Hepatocyte (in vitro differentiated cells): ENCODE results near the gene BAG3. TPM values are rescaled to one million over a fixed set of nuclear protein-coding genes. Genes with fewer than 3 reads are reported as not detected.

Experiments
- DNase-seq: peaks from one replicate; pipeline ENCODE4 v3.0.0-alpha.2; 2016; ENCODE audit warnings: low spot score
- H2AFZ ChIP-seq: fragments of 200-600 bp; sonication (generic); 2 replicates; pipeline ENCODE4 v1.6.0; 2016; ENCODE audit warnings: antibody characterized with exemption, mild to moderate bottlenecking
- H3K27ac ChIP-seq: fragments of 200-600 bp; sonication (generic); 2 replicates; pipeline ENCODE4 v1.5.1; 2016; ENCODE audit warnings: mild to moderate bottlenecking
- H3K27me3 ChIP-seq: fragments of 200-600 bp; sonication (generic); 2 replicates; pipeline ENCODE4 v1.6.1; 2016
- H3K36me3 ChIP-seq: fragments of 200-600 bp; sonication (generic); replicated peaks from 2 replicates; pipeline ENCODE4 v1.5.1; 2016; ENCODE audit warnings: low read depth; ENCODE audit not compliant: insufficient read depth
- H3K4me1 ChIP-seq: fragments of 200-600 bp; sonication (generic); 2 replicates; pipeline ENCODE4 v1.5.1; 2016; ENCODE audit warnings: mild to moderate bottlenecking, moderate library complexity; ENCODE audit not compliant: insufficient read depth
- H3K4me2 ChIP-seq: fragments of 200-600 bp; sonication (generic); 2 replicates; pipeline ENCODE4 v1.6.0; 2016
- H3K4me3 ChIP-seq: fragments of 200-600 bp; sonication (generic); 2 replicates; pipeline ENCODE4 v1.5.1; 2016; ENCODE audit warnings: mild to moderate bottlenecking
- H3K79me2 ChIP-seq: fragments of 200-600 bp; sonication (generic); 2 replicates; pipeline ENCODE4 v1.6.0; 2017; ENCODE audit warnings: mild to moderate bottlenecking
- H3K9me2 ChIP-seq: fragments of 200-600 bp; sonication (generic); replicated peaks from 2 replicates; pipeline ENCODE4 v1.6.0; 2017; ENCODE audit warnings: mild to moderate bottlenecking; ENCODE audit not compliant: insufficient read depth
- H3K9me3 ChIP-seq: fragments of 200-600 bp; sonication (generic); 2 replicates; pipeline ENCODE4 v1.5.1; 2016; ENCODE audit warnings: low read depth, mild to moderate bottlenecking
- H4K20me1 ChIP-seq: fragments of 200-600 bp; sonication (generic); 2 replicates; pipeline ENCODE4 v1.6.0; 2016; ENCODE audit warnings: mild to moderate bottlenecking; ENCODE audit not compliant: insufficient read depth, poor library complexity, severe bottlenecking
- EZH2 ChIP-seq: fragments of 200-600 bp; sonication (generic); IDR thresholded peaks from 2 replicates; pipeline ENCODE4 v1.6.1; 2016; ENCODE audit warnings: antibody characterized with exemption, mild to moderate bottlenecking, borderline replicate concordance
- EZH2phosphoT487 ChIP-seq: fragments of 200-600 bp; sonication (generic); IDR thresholded peaks from one replicate; pipeline ENCODE4 v1.6.1; 2018; ENCODE audit warnings: antibody characterized with exemption, mild to moderate bottlenecking, low read depth, moderate library complexity; ENCODE audit not compliant: unreplicated experiment, severe bottlenecking
- WGBS: methylation state at CpG from one replicate; pipeline ENCODE4 v1.1.6; 2016; ENCODE audit warnings: low lambda C conversion rate; ENCODE audit errors: missing lambda C conversion rate; 5-methylcytosine and 5-hydroxymethylcytosine counted together
- polyA plus RNA-seq: library from polyadenylated mRNA; unstranded; fragments of >200 nt; fragmentation: Nextera tagmentation; extraction: Ambion mirVana; gene quantifications from 2 replicates; pipeline ENCODE4 v1.2.1, GENCODE V29; 2016
- total RNA-seq: library from RNA; depleted of rRNA; stranded (reverse); fragments of >200 nt; gene quantifications from 2 replicates; pipeline ENCODE4 v1.2.3, GENCODE V29; 2014
- TF ChIP-seq, protein P1 (sequence below): fragments of 200-600 bp; sonication (generic); IDR thresholded peaks from 2 replicates; pipeline ENCODE4 v1.5.1; 2016; ENCODE audit warnings: antibody characterized with exemption, mild to moderate bottlenecking; ENCODE audit not compliant: poor library complexity

The BAG3 gene
- total and polyA plus RNA-seq, 2 experiments from 2014 or later = 18.2 to 67.1 TPM

DNA sequence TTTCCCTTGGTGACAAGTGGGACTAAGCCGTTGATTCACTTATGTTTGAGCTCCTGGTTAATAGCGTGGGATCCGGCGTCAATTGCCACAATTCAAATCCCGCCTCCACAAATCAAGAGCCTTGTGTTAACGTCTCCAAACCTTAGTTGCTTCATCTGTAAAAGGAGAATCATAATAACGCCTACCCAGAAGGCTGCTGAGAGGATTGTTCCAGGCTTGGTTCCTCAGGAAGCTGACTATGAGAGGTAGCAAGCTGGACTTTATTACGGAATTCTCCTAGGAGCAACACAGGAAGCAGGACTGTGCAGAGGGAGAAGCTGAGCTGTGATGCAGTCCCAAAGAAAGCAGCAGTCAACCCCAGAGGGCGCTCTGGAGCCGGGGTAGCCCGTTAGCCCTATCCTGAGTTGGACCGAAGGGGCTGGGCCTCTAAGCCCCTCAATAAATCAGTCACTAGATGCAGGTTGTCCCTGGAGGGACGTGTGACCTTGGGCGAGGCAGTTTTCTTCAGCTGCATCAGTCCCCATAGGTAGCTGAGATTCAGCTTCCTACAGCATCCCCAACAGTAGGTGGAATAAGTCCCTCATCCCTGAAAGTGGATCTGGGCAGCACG, 6.9 kb upstream of the BAG3 start:
- 46% methylated on average over 15 of the region's 15 CpGs for WGBS
- Histone ChIP-seq H3K27ac (no peak overlapping the region), H3K4me2 (no peak overlapping the region), H3K9me3 (no peaks in the 10 kb centered on the region), H4K20me1 (no peaks in the 10 kb centered on the region), H3K4me3 (no peak overlapping the region), H2AFZ (no peak overlapping the region), H3K79me2 (no peaks in the 10 kb centered on the region), H3K9me2 (no peaks in the 10 kb centered on the region), H3K4me1 (peaks cover 5% of the 10 kb centered on the region), H3K36me3 (no peaks in the 10 kb centered on the region), H3K27me3 (no peaks in the 10 kb centered on the region)
- DNase-seq = peak; percentile 58
- TF ChIP-seq, protein P1, sequence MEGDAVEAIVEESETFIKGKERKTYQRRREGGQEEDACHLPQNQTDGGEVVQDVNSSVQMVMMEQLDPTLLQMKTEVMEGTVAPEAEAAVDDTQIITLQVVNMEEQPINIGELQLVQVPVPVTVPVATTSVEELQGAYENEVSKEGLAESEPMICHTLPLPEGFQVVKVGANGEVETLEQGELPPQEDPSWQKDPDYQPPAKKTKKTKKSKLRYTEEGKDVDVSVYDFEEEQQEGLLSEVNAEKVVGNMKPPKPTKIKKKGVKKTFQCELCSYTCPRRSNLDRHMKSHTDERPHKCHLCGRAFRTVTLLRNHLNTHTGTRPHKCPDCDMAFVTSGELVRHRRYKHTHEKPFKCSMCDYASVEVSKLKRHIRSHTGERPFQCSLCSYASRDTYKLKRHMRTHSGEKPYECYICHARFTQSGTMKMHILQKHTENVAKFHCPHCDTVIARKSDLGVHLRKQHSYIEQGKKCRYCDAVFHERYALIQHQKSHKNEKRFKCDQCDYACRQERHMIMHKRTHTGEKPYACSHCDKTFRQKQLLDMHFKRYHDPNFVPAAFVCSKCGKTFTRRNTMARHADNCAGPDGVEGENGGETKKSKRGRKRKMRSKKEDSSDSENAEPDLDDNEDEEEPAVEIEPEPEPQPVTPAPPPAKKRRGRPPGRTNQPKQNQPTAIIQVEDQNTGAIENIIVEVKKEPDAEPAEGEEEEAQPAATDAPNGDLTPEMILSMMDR = peak; percentile 35
- TF ChIP-seq EZH2phosphoT487 = no peak

DNA sequence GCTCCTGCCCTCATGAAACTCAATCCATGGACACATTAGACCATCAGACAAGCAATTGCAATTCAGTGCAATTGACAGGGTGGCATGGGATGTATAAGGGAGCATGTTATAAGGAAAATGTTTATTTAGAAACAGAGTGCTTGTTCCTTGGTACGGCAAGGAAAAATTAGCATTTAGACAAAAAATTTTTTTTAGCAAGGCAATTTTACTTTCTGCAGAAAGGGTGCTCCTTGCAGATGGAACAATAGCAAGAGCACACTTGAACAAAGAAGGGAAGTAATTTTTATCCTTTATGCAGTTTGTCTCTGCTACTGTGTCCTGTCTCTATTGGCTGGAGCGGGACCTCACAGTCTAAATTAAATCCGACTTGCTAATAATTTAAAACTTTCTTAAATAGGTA, 6.2 kb upstream of the BAG3 start:
- H4K20me1 ChIP-seq = no peaks in the 10 kb centered on the region
- no peak overlapping the region for H3K27ac ChIP-seq
- no peak for DNase-seq
- H3K9me3 ChIP-seq = no peaks in the 10 kb centered on the region
- no peak overlapping the region for H3K4me2 ChIP-seq
- H2AFZ ChIP-seq = no peak overlapping the region
- H3K36me3 ChIP-seq = no peaks in the 10 kb centered on the region
- H3K4me1 ChIP-seq = peaks cover 5% of the 10 kb centered on the region
- no peaks in the 10 kb centered on the region for H3K9me2 ChIP-seq
- TF ChIP-seq EZH2 = no peak
- TF ChIP-seq, protein P1 = no peak
- no peak for TF ChIP-seq EZH2phosphoT487
- H3K27me3 ChIP-seq = no peaks in the 10 kb centered on the region
- H3K4me3 ChIP-seq = no peak overlapping the region
- no peaks in the 10 kb centered on the region for H3K79me2 ChIP-seq
- WGBS = 85% methylated on average over 3 of the region's 3 CpGs

DNA sequence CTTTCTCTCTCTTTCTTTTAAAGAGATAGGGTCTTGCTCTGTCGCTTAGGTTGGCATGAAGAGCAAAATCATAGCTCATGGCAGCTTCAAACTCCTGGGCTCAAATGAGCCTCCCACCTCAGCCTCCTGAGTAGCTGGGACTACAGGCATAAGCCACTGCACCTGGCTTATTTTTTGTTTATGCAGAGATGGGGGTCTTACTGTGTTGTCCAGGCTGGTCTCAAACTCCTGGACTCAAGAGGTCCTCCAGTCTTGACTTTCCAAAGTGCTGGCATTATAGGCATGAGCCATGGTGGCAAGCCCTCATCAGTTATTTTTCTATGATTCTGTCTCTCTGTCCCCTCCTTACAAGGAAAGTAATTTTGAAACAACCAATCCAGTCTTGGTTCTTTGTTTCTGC, 1.1 kb upstream of the BAG3 start:
- Histone ChIP-seq H3K4me3 (no peak overlapping the region), H3K79me2 (peaks cover 35% of the 10 kb centered on the region), H3K36me3 (no peaks in the 10 kb centered on the region), H3K4me2 (peak overlapping the region; percentile 70), H3K4me1 (no peaks in the 10 kb centered on the region), H2AFZ (peak overlapping the region; percentile 70), H3K9me3 (no peaks in the 10 kb centered on the region), H3K9me2 (no peaks in the 10 kb centered on the region), H3K27me3 (no peaks in the 10 kb centered on the region), H4K20me1 (peaks cover 22% of the 10 kb centered on the region), H3K27ac (peak overlapping the region; percentile 96)
- no peak for TF ChIP-seq EZH2phosphoT487
- no peak for TF ChIP-seq EZH2
- TF ChIP-seq, protein P1 = no peak
- DNase-seq = no peak
- WGBS = 100% methylated on average over 1 of the region's 1 CpG
